Lung microvascular endothelial cell (primary cell): ENCODE data around the gene PHKG1. TPM values are rescaled to one million over a fixed set of nuclear protein-coding genes. Genes with fewer than 3 reads are reported as not detected.
"Not testable (repeated sequence)": the region's sequence is repeated elsewhere in the genome, so short reads cannot be mapped to it uniquely, and the experiment has no call there.

Experiments
- DNase-seq, 2 donors: peaks; one replicate each; pipeline versions ENCODE4 v3.0.0 to v3.0.0-alpha.2; 2010; ENCODE audit warnings: low read depth in 2 of 2
- total RNA-seq: library from RNA; depleted of rRNA; stranded (reverse); fragments of >200 nt; gene quantifications from 2 replicates; pipeline ENCODE4 v1.2.1, GENCODE V29; 2014

Gene PHKG1
- total RNA-seq, 1 donor from 2014 or later: 0.20 TPM

DNA sequence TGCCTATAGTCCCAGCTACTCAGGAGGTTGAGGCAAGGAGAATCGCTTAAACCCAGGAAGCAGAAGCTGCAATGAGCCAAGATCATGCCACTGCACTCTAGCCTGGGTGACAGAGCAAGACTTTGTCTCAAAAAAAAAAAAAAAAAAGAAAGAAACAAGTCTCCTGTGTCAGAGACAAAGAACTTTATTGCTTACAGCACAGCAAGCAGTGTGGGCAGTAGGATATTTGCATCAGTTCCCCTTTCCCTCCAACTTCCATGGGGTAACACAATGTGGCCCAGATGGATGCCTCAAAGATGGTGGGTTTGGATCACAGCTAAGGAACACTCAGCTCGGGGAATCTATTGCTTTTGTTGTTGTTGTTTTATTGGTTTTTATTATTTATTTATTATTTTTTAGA lies 47.0 kb downstream of the PHKG1 start:
- DNase-seq: not testable (repeated sequence)

DNA sequence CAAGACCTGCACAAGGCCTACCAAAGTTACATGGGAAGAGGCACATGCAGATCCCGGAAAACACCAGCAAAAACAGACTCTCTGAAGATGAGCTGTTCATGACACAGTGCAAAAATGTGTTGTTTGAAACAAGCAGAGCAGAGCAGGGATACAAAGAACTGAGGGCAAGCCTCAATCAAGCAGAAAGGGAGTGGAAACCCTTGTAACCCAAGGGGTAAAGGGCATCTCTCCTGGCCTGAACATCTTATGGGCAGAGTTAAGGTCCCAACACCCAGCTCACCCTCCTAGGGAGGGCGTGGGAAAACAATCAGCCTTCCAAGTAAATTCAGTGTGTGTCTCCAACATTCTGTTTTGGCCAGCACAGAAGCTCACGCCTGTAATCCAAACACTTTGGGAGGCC lies 52.0 kb downstream of the PHKG1 start:
- DNase-seq: no peak

DNA sequence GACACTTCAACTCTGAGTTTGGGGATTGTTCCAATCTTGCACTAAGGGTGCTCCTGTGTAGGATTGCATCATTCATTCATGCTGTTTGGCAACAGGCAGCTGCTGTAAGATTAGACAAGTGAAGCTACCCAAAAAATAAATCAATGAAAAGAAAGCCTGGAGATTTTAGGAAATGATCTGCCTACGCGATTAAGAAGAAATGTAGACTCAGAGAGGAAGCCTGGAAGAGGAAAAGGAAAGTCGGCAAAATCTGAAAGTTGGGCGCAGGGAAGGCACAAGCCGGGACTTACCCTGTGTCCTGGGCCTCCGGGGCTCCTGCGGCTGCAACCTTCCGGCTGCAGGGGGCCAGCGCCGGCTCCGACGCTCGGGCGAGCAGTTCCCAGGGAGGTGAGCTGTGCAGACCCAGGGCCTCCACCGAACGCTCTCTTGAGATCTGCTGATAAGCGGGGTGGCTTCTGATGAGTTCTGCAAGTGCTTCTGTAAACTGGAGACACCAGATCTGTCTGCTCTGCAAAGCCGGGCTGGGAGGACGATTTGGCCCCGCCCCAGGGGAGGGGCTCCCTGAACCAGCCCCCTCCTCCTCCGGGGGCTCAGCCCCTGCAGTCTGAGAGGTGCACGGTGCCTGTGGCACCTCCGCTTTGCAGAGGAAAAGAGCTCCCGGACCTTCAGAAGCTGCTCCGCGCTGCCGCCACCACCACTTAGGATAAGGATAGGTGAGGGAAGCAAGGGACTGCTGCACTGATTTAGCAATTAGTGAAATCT lies 58.9 kb downstream of the PHKG1 start:
- peak; percentile 54 to 59 for DNase-seq

DNA sequence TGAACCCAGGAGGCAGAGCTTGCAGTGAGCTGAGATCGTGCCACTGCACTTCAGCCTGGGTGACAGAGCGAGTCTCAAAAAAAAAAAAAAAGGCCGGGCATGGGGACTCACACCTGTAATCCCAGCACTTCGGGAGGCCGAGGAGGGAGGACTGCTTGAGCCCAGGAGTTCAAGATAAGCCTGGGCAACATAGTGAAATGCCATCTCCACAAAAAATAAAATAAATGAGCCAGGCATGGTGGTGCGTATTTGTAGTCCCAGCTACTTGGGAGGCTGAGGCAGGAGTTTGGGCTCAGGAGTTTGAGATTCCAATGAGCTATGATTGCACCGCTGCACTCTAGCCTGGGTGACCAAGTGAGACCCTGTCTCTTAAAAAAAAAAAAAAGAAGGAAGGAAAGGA lies 60.2 kb downstream of the PHKG1 start:
- DNase-seq: not testable (repeated sequence)

DNA sequence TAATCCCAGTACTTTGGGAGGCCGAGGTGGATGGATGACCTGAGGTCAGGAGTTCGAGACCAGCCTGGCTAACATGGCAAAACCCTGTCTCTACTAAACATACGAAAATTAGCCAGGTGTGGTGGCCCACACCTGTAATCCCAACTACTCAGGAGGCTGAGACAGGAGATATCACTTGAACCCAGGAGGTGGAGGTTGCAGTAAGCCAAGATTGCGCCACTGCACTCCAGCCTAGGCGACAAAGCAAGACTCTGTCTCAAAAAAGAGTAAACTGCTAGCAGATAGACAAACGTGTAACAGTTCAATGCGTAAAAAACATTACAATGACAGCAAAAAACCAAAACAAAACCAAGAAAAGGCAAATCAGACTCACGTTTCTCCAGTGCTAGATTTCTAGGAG lies 61.2 kb downstream of the PHKG1 start:
- DNase-seq: not testable (repeated sequence)

DNA sequence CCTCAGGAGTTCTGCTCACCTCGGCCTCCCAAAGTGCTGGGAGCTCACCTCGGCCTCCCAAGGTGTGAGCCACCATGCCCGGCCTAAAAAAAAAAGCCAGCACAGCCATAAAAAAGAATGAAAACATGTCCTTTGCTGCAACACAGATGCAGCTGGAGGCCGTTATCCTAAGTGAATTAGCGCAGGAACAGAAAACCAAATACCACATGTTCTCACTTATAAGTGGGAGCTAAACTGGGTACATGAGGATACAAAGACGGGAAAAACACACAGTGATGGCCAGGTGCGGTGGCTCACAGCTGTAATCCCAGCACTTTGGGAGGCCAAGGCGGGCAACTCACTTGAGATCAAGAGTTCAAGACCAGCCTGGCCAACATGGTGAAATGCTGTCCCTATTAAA lies 62.4 kb downstream of the PHKG1 start:
- DNase-seq: no peak

Other genes starting within 250 kb of the PHKG1 start
- gene SEPTIN14, start 230.2 kb downstream of the PHKG1 start, total RNA-seq: not detected in 2 replicates
- 2.0 and 2.8 TPM in 2 replicates for gene ZNF713, start 205.5 kb downstream of the PHKG1 start, total RNA-seq
- 17.9 and 23.2 TPM in 2 replicates for gene MRPS17, start 141.1 kb downstream of the PHKG1 start, total RNA-seq
- 33.5 and 33.6 TPM in 2 replicates for gene NIPSNAP2, start 128.4 kb downstream of the PHKG1 start, total RNA-seq
- 19.4 and 29.8 TPM in 2 replicates for gene PSPH, start 41.5 kb downstream of the PHKG1 start, total RNA-seq
- gene CCT6A, start 41.2 kb downstream of the PHKG1 start, total RNA-seq: 159 and 184 TPM in 2 replicates
- 154 and 232 TPM in 2 replicates for gene SUMF2, start 28.7 kb downstream of the PHKG1 start, total RNA-seq
- 282 and 284 TPM in 2 replicates for gene CHCHD2, start 13.5 kb upstream of the PHKG1 start, total RNA-seq
- not detected in 2 replicates for gene NUPR2, start 23.5 kb upstream of the PHKG1 start, total RNA-seq